ENCODE results near the gene KDM3A.

GRCh38 chr2:86454238-86454637 is 13.1 kb downstream of the KDM3A start:
- TF ChIP-seq EZH2phosphoT487 (IDR thresholded peaks at IDR 0.05; ENCODE audit: unreplicated experiment), result no peak
- no peak for TF ChIP-seq POLR2AphosphoS5 (IDR thresholded peaks at IDR 0.05; ENCODE audit: low read depth)
- TF ChIP-seq STAT1 (IDR thresholded peaks at IDR 0.05; ENCODE audit: unreplicated experiment), result no peak
- no peak for TF ChIP-seq CTCF (conservative IDR thresholded peaks at IDR 0.05; ENCODE audit: low read depth in 2 of 2)
- no peak for TF ChIP-seq EZH2 (IDR thresholded peaks at IDR 0.05; ENCODE audit: low read depth, unreplicated experiment)
